Omental fat pad (tissue), 4 donors: ENCODE results near the gene FRMD4A. TPM values are rescaled to one million over a fixed set of nuclear protein-coding genes. Genes with fewer than 3 reads are reported as not detected.

ENCODE experiments used
- ATAC-seq: fragments of 150-250 bp; one replicate; pipeline ENCODE4 v1.9.1; 2016; ENCODE audit warnings: mild to moderate bottlenecking, moderate library complexity; ENCODE audit not compliant: low FRiP score
- DNase-seq: peaks from one replicate; pipeline ENCODE4 v3.0.0-alpha.2; 2019; ENCODE audit warnings: low spot score
- CTCF ChIP-seq, 3 donors: fragments of 450-650 bp; IDR thresholded peaks; one replicate each; pipeline ENCODE4 v1.5.1; 2016 to 2017; ENCODE audit warnings: antibody characterized with exemption in 3 of 3, mild to moderate bottlenecking in 3 of 3, moderate library complexity in 2 of 3
- total RNA-seq, 4 donors: library from RNA; depleted of rRNA; stranded (reverse); fragments of >200 nt; gene quantifications; one replicate each; pipeline ENCODE4 v1.1.0, GENCODE V29; 2016

FRMD4A gene
- total RNA-seq, 4 donors from 2014 or later = 66.8 to 119 (median 81.6) TPM

DNA sequence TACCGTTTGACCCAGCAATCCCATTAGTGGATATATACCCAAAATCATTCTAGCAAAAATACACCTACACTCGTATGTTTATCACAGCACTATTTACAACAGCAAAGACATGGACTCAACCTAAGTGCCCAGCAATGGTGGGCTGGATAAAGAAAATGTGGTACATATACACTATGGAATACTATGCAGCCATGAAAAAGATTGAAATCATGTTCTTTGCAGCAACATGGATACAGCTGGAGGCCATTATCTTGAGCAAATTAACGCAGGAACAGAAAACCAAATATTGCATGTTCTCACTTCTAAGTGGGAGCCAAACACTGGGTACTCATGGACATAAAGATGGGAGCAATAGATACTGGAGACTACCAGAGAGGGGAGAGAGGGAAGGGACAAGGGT, 223.9 kb downstream of the FRMD4A start:
- ATAC-seq (no peak), DNase-seq (no peak)
- no peak for TF ChIP-seq CTCF (IDR thresholded peaks at IDR 0.05)

- no peak for ATAC-seq
- TF ChIP-seq CTCF (IDR thresholded peaks at IDR 0.05) = no peak
- no peak for DNase-seq
These were observed 228.7 kb downstream of the FRMD4A start for GRCh38 chr10:14102056-14102455.

GRCh38 chr10:14099885-14100284, 230.8 kb downstream of the FRMD4A start:
- ATAC-seq = no peak
- no peak for TF ChIP-seq CTCF (IDR thresholded peaks at IDR 0.05)
- no peak for DNase-seq

DNA sequence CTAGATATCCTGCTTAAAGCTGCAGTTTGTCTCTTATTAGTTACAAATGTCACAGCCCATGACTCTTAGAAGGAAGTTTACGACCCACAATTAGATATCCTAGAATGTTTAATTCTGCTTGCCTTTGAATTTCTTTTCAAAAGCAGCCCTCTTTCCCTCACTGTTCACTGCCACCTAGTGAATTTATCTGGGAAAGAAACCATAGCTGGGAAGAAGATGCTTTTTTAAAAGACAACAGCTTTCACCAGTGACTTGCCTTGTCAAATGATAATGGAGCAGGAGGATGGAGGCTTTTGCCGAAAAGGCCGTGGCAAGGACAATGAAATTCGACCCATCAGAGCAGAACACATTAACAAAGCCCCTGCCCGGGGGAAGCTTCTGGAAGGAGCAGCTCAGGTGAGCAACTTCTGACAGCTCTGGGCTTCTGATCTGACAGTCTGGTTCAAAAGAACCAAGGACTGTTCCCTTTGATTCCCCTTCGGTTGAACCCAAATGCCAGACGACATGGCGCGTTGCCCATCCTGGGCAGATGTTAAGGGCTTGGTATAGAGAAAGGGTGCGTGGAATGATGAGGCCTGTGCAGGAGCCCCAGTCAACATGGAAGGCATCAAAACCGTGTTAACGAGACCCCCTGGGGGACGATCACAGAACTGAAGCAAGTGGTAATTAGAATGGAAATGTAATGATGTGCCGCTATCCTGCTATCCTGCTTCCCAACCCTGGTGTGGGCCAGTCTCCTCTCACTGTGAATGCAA, 236.8 kb downstream of the FRMD4A start:
- ATAC-seq (no peak), DNase-seq (no peak)
- TF ChIP-seq CTCF (IDR thresholded peaks at IDR 0.05) = no peak

DNA sequence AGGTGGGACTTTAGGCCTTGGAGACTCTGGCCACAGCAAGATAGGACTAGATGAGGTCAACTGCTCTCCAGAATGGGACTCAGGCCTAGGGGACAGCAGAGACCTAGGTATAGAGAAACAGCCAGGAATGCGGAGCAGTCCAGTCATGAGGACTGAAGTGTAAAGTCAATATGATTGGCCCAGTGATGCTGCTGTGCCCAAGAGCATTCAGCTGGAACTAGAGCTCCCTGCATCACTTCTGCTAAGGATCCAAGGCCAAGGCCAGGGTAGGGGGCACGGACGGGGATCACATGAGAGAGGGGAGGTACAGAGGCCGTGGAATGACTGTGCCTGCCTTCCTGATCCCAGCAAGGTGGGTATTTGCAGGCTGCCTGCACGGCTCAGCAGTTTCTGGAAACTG, 237.9 kb downstream of the FRMD4A start:
- TF ChIP-seq CTCF (IDR thresholded peaks at IDR 0.05) = no peak
- ATAC-seq = no peak
- no peak for DNase-seq

DNA sequence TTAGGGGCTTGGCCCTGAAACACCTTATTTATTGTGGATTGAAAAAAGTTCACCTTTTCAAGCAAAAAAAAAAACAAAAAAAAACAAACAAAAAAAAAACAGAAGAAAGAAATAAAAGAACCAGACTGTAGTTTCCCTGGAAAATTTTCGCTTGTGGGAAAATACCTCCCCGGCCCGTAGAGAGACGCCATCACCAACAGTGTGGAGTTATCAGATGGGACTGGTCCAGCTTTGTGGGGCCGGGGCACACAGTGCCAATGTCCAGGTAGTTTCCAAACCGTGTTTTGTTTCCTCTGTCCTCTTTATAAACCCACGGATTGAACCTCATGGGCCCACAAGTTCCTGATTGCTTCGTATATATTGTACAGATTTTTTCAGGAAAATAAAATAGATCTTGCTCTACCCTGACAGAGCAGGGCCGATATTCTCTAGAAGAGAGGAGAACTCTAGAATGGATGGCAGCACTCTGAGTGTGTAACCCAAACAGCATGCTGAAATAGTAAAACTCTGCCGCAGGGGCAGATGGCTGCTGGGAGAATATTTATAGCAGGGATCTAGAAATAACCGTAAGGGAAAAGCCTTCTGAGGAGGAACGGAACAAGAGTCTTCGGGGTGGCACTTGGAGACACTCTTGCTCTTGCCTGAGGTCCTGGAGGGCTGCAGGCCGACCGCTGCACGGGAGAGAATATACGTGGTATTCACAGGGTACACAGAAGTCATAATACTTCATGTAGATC, 241.0 kb downstream of the FRMD4A start:
- no peak for TF ChIP-seq CTCF (IDR thresholded peaks at IDR 0.05)
- DNase-seq (no peak), ATAC-seq (no peak)

- ATAC-seq = no peak
- DNase-seq = no peak
These were observed 243.2 kb downstream of the FRMD4A start for GRCh38 chr10:14087566-14087965.

More at GRCh38 chr10:14087566-14087965, 243.2 kb downstream of the FRMD4A start:
- no peak for TF ChIP-seq CTCF (IDR thresholded peaks at IDR 0.05)
